GM19193 (cell line): ENCODE results near the gene NBPF12.

ENCODE experiments used
- POLR2A ChIP-seq: IDR thresholded peaks from 4 replicates; pipeline ENCODE4 v1.6.1; 2011; ENCODE audit not compliant: insufficient read depth, insufficient read length; ENCODE audit errors: extremely low read depth

Gene NBPF12, protein sequence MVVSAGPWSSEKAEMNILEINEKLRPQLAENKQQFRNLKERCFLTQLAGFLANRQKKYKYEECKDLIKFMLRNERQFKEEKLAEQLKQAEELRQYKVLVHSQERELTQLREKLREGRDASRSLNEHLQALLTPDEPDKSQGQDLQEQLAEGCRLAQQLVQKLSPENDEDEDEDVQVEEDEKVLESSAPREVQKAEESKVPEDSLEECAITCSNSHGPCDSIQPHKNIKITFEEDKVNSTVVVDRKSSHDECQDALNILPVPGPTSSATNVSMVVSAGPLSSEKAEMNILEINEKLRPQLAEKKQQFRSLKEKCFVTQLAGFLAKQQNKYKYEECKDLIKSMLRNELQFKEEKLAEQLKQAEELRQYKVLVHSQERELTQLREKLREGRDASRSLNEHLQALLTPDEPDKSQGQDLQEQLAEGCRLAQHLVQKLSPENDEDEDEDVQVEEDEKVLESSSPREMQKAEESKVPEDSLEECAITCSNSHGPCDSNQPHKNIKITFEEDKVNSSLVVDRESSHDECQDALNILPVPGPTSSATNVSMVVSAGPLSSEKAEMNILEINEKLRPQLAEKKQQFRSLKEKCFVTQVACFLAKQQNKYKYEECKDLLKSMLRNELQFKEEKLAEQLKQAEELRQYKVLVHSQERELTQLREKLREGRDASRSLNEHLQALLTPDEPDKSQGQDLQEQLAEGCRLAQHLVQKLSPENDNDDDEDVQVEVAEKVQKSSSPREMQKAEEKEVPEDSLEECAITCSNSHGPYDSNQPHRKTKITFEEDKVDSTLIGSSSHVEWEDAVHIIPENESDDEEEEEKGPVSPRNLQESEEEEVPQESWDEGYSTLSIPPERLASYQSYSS (N-terminal part only)

DNA sequence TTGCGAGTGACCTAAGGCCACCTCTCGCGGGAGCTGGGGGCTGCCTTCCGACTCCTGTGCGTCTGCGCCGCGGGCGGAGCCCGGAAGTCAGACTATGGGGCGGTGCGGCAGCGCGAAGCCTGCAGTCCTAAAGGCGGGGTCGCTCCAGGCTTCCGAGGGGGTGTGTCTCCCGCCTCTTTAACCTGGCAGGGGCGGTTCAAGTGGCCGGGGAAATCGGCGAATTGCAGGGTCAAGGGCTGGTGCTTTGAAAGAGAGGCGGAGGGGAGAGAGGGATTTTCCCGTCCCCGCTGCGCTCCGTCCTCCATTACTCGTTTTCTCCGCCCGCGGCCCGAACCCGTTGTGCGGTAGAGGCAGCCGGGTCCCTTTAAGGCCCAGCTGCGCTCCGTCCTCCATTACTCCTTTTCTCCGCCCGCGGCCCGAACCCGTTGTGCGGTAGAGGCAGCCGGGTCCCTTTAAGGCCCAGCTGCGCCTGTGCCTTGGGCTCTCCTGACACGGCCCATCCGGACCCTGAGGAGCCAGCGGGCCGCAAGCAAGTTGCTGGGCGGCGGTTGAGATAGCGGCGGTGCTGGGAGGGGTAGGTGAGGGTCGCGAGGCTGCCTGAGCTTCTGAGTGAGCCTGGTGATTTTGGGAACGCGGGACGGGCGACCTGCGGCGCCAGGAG lies at the start of gene NBPF12:
TSS of gene NBPF12 (plus strand) at position 83 of the 661 bp plus-strand sequence. CDS start 21,820 bp downstream, outside the sequence.
- peak; percentile 17 for TF ChIP-seq POLR2A

DNA sequence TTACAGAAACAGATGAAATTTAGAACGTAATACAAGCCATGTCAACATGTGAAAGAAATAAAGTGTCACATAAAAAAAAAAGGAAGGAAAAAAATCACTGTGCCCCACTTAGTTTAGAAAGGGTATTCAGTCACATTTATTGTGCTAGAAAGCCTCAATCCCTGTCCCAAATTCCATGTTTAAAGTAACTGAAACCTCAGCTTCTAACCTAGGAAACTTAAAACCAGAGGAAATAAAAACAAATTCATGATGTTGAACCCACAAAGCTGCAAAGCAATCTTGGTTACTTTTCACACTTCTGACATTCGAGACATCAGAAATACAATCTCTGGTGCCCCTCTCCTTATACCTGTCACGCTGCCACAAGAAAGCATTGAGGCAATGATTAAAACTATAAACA lies 101.8 kb downstream of the NBPF12 start:
- no peak for TF ChIP-seq POLR2A
